ENCODE measurements around the gene RMDN2.
"Not testable (repeated sequence)": the region's sequence is repeated elsewhere in the genome, so short reads cannot be mapped to it uniquely, and the experiment has no call there.

Gene RMDN2

GRCh38 chr2:37932873-37933272 is 7.8 kb downstream of the RMDN2 start:
- not testable (repeated sequence) for DNase-seq (ENCODE audit: low spot score)

- DNase-seq (ENCODE audit: low spot score): no peak
Observed at GRCh38 chr2:37934591-37935513, 9.8 kb downstream of the RMDN2 start.

GRCh38 chr2:37937568-37937967 is 12.5 kb downstream of the RMDN2 start:
- not testable (repeated sequence) for DNase-seq (ENCODE audit: low spot score)

- not testable (repeated sequence) for DNase-seq (ENCODE audit: low spot score)
Observed at GRCh38 chr2:37941267-37941666, 16.2 kb downstream of the RMDN2 start.

GRCh38 chr2:37944268-37944667 is 19.2 kb downstream of the RMDN2 start:
- no peak for DNase-seq (ENCODE audit: low spot score)

GRCh38 chr2:37947306-37947705 is 22.2 kb downstream of the RMDN2 start:
- DNase-seq (ENCODE audit: low spot score): no peak

GRCh38 chr2:37962018-37962739 is 37.1 kb downstream of the RMDN2 start:
- DNase-seq (ENCODE audit: low spot score): not testable (repeated sequence)

- not testable (repeated sequence) for DNase-seq (ENCODE audit: low spot score)
Observed at GRCh38 chr2:37962740-37963121, 37.6 kb downstream of the RMDN2 start.

GRCh38 chr2:37963901-37964300 is 38.8 kb downstream of the RMDN2 start:
- not testable (repeated sequence) for DNase-seq (ENCODE audit: low spot score)

GRCh38 chr2:37966326-37966725 is 41.2 kb downstream of the RMDN2 start:
- DNase-seq (ENCODE audit: low spot score): no peak

- no peak for DNase-seq (ENCODE audit: low spot score)
Observed at GRCh38 chr2:37969731-37970130, 44.6 kb downstream of the RMDN2 start.

- no peak for DNase-seq (ENCODE audit: low spot score)
Observed at GRCh38 chr2:37971971-37972370, 46.9 kb downstream of the RMDN2 start.

- DNase-seq (ENCODE audit: low spot score): no peak
Observed at GRCh38 chr2:37973615-37974353, 48.7 kb downstream of the RMDN2 start.

- DNase-seq (ENCODE audit: low spot score): no peak
Observed at GRCh38 chr2:37975808-37976207, 50.7 kb downstream of the RMDN2 start.

GRCh38 chr2:37976411-37976810 is 51.3 kb downstream of the RMDN2 start:
- no peak for DNase-seq (ENCODE audit: low spot score)

- peak; percentile 71 for DNase-seq (ENCODE audit: low spot score)
Observed at GRCh38 chr2:37982147-37982582, 57.1 kb downstream of the RMDN2 start.

- DNase-seq (ENCODE audit: low spot score): no peak
Observed at GRCh38 chr2:37982847-37983246, 57.8 kb downstream of the RMDN2 start.

- DNase-seq (ENCODE audit: low spot score): no peak
Observed at GRCh38 chr2:37983719-37984118, 58.6 kb downstream of the RMDN2 start.

- DNase-seq (ENCODE audit: low spot score): no peak
Observed at GRCh38 chr2:37984176-37984575, 59.1 kb downstream of the RMDN2 start.

GRCh38 chr2:37984589-37984988 is 59.5 kb downstream of the RMDN2 start:
- no peak for DNase-seq (ENCODE audit: low spot score)

- no peak for DNase-seq (ENCODE audit: low spot score)
Observed at GRCh38 chr2:37985333-37985732, 60.2 kb downstream of the RMDN2 start.

- DNase-seq (ENCODE audit: low spot score): no peak
Observed at GRCh38 chr2:37987098-37987775, 62.1 kb downstream of the RMDN2 start.

Measured in ecto neural progenitor cell (in vitro differentiated cells).